SH-SY5Y (cell line): ENCODE measurements around the gene ARFGEF3.

Experiments
- GATA2 ChIP-seq: IDR thresholded peaks from 2 replicates; pipeline ENCODE4 v1.6.1; 2011; ENCODE audit warnings: mild to moderate bottlenecking, low read depth, low read length
- GATA3 ChIP-seq: IDR thresholded peaks from 2 replicates; pipeline ENCODE4 v1.6.1; 2011; ENCODE audit warnings: low read depth, mild to moderate bottlenecking, low read length, moderate library complexity

DNA sequence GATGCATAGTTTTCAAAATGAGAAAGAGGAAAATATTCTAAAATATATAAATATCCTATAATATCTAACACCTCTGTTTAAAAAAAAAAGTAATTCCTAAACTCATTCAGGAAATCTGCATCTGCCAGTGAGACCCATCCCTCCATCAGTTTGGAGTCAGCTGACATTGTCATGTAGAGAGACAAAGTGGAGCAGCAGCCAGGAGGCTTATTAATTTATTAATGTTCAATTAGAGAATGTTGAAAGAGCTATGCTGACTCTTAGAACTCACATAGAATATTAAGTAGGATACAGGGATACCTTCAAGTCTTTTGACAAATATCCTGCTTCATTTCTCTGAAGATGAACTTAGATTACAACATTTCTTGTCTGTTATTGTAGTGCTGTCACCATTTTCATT lies 41.8 kb upstream of the ARFGEF3 start:
- TF ChIP-seq GATA2 (no peak), GATA3 (no peak)
